Liver (tissue), 3 donors: ENCODE results near the gene SPATS2.

Experiments used
- ATF3 ChIP-seq: IDR thresholded peaks from 2 replicates; pipeline ENCODE4 v1.6.1; 2016; ENCODE audit warnings: antibody characterized with exemption
- GABPA ChIP-seq, 2 donors: IDR thresholded peaks in 1 of 2; conservative IDR thresholded peaks in 1 of 2; 2 replicates each; pipeline ENCODE4 v1.6.1; 2016; ENCODE audit warnings: antibody characterized with exemption in 2 of 2, mild to moderate bottlenecking in 1 of 2, moderate library complexity in 1 of 2
- HNF4G ChIP-seq: IDR thresholded peaks from 2 replicates; pipeline ENCODE4 v1.6.1; 2016; ENCODE audit warnings: antibody characterized with exemption
- JUND ChIP-seq, 2 donors: IDR thresholded peaks; 2 replicates each; pipeline ENCODE4 v1.6.1; 2016; ENCODE audit warnings: antibody characterized with exemption in 2 of 2
- NR2F2 ChIP-seq: IDR thresholded peaks from 2 replicates; pipeline ENCODE4 v1.6.1; 2016; ENCODE audit warnings: antibody characterized with exemption
- RAD21 ChIP-seq, 2 donors: IDR thresholded peaks; 2 replicates each; pipeline ENCODE4 v1.6.1; 2016; ENCODE audit warnings: antibody characterized with exemption in 2 of 2, mild to moderate bottlenecking in 2 of 2
- REST ChIP-seq: IDR thresholded peaks from 2 replicates; pipeline ENCODE4 v1.6.1; 2016; ENCODE audit warnings: antibody characterized with exemption, mild to moderate bottlenecking
- RXRA ChIP-seq, 2 donors: IDR thresholded peaks; 2 replicates each; pipeline ENCODE4 v1.6.1; 2017 to 2018; ENCODE audit warnings: antibody characterized with exemption in 2 of 2, mild to moderate bottlenecking in 1 of 2
- SP1 ChIP-seq: IDR thresholded peaks from 2 replicates; pipeline ENCODE4 v1.6.1; 2018; ENCODE audit warnings: antibody characterized with exemption, mild to moderate bottlenecking
- TAF1 ChIP-seq: conservative IDR thresholded peaks from 2 replicates; pipeline ENCODE4 v1.6.1; 2016; ENCODE audit warnings: antibody characterized with exemption, mild to moderate bottlenecking
- YY1 ChIP-seq: IDR thresholded peaks from 2 replicates; pipeline ENCODE4 v1.6.1; 2016; ENCODE audit warnings: antibody characterized with exemption, mild to moderate bottlenecking
- ZBTB33 ChIP-seq: IDR thresholded peaks from 2 replicates; pipeline ENCODE4 v1.6.1; 2016; ENCODE audit warnings: antibody characterized with exemption
- TF ChIP-seq, protein P1 (sequence below): fragments of 150-350 bp; IDR thresholded peaks from 2 replicates; pipeline ENCODE4 v1.5.1; 2017; ENCODE audit warnings: improper control_type of control experiment, low read depth, low read length; ENCODE audit not compliant: missing input control
- TF ChIP-seq, protein P2 (sequence below): IDR thresholded peaks from 2 replicates; pipeline ENCODE4 v1.6.1; 2016; ENCODE audit warnings: antibody characterized with exemption
- donor health status: healthy.
- donor health status: healthy.

DNA sequence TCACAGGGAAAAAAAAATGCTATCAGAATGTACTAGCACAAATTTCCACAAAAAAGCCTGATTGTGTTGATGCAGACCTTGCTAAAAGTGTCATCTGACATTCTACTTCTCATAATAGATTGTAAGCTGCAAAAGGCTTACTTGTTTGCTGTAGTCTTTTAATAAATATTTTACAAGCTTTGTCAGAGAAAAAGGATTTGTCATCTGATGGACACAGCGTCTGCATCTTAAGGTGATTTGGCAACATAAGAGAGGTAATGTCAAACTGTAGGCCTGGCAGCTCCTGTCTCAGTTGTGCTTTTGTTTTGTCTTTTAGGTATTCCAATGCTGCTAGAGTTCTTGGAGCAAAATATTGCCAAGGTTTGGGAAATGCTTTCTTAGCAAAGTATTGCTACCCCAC, 145.3 kb downstream of the SPATS2 start:
- TF ChIP-seq, protein P1, sequence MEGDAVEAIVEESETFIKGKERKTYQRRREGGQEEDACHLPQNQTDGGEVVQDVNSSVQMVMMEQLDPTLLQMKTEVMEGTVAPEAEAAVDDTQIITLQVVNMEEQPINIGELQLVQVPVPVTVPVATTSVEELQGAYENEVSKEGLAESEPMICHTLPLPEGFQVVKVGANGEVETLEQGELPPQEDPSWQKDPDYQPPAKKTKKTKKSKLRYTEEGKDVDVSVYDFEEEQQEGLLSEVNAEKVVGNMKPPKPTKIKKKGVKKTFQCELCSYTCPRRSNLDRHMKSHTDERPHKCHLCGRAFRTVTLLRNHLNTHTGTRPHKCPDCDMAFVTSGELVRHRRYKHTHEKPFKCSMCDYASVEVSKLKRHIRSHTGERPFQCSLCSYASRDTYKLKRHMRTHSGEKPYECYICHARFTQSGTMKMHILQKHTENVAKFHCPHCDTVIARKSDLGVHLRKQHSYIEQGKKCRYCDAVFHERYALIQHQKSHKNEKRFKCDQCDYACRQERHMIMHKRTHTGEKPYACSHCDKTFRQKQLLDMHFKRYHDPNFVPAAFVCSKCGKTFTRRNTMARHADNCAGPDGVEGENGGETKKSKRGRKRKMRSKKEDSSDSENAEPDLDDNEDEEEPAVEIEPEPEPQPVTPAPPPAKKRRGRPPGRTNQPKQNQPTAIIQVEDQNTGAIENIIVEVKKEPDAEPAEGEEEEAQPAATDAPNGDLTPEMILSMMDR = no peak
- TF ChIP-seq REST (no peak), YY1 (no peak), TAF1 (no peak), NR2F2 (no peak), SP1 (no peak), JUND (IDR thresholded peaks at IDR 0.05) (no peak), RAD21 (IDR thresholded peaks at IDR 0.05) (no peak), ATF3 (no peak), GABPA (IDR thresholded peaks at IDR 0.05 in 1 of 2, conservative IDR thresholded peaks at IDR 0.05 in 1 of 2) (no peak), HNF4G (no peak), RXRA (IDR thresholded peaks at IDR 0.05) (no peak), ZBTB33 (no peak)
- TF ChIP-seq, protein P2, sequence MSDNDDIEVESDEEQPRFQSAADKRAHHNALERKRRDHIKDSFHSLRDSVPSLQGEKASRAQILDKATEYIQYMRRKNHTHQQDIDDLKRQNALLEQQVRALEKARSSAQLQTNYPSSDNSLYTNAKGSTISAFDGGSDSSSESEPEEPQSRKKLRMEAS = no peak
